ENCODE results near the gene NCAPG2. TPM values are rescaled to one million over a fixed set of nuclear protein-coding genes. Genes with fewer than 3 reads are reported as not detected.

The NCAPG2 gene
- polyA plus RNA-seq, 1 of the 3 experiments (the other 2 are of a cell fraction) = 25.0 TPM

- no peak for DNase-seq
- H3K4me1 ChIP-seq (ENCODE audit: control insufficient read depth in 1 of 2, insufficient read depth in 2 of 2, low read depth in 1 of 2, low read length in 1 of 2) = no peaks in the 10 kb centered on the region; a peak in 1 of 4 replicates
- H3K9ac ChIP-seq = no peak overlapping the region
- H3F3A ChIP-seq (replicated peaks; ENCODE audit: insufficient read depth) = peaks cover 3% of the 10 kb centered on the region
- H4K20me1 ChIP-seq (ENCODE audit: insufficient read depth) = no peaks in the 10 kb centered on the region
- H3K4me2 ChIP-seq = no peak overlapping the region
- no peaks in the 10 kb centered on the region for H3K79me2 ChIP-seq (ENCODE audit: insufficient read depth)
- ChIA-PET CTCF (no interaction called here), POLR2A (no interaction called here)
- TF ChIP-seq RFX5 (IDR thresholded peaks at IDR 0.05; ENCODE audit: low read length) = no peak
- TF ChIP-seq TCF12 (IDR thresholded peaks at IDR 0.05) = no peak
- no peak for TF ChIP-seq ELF1 (IDR thresholded peaks at IDR 0.05)
- no peak for TF ChIP-seq USF2 (IDR thresholded peaks at IDR 0.05; ENCODE audit: borderline replicate concordance, low read depth, low read length)
- TF ChIP-seq TEAD4 (IDR thresholded peaks at IDR 0.05; ENCODE audit: borderline replicate concordance, insufficient read depth) = no peak
- TF ChIP-seq SMC3 (IDR thresholded peaks at IDR 0.05; ENCODE audit: low read depth, low read length) = no peak
- no peak for TF ChIP-seq IRF3 (IDR thresholded peaks at IDR 0.05; ENCODE audit: low read depth, low read length)
- TF ChIP-seq ZBTB33 (IDR thresholded peaks at IDR 0.05; ENCODE audit: borderline replicate concordance, low read depth) = no peak
- no peak for TF ChIP-seq USF1 (IDR thresholded peaks at IDR 0.05; ENCODE audit: borderline replicate concordance, low read depth)
- no peak for TF ChIP-seq RCOR1 (IDR thresholded peaks at IDR 0.05; ENCODE audit: low read length)
- no peak for TF ChIP-seq CTCF (IDR thresholded peaks at IDR 0.05)
- no peak for TF ChIP-seq CHD2 (IDR thresholded peaks at IDR 0.05; ENCODE audit: low read length, partially characterized antibody)
- no peak for TF ChIP-seq MAX (IDR thresholded peaks at IDR 0.05; ENCODE audit: low read depth)
- H3K27ac ChIP-seq (ENCODE audit: low read depth in 2 of 2, low read length in 1 of 2) = no peak overlapping the region
- H3K36me3 ChIP-seq (replicated peaks in 1 of 2; ENCODE audit: control insufficient read depth in 1 of 2, insufficient read depth in 2 of 2, low read length in 1 of 2) = no peaks in the 10 kb centered on the region
- no peaks in the 10 kb centered on the region for H3K9me3 ChIP-seq
- no peaks in the 10 kb centered on the region for H3K9me2 ChIP-seq
- WGBS (ENCODE audit: low lambda C conversion rate) = 74% methylated on average over 4 of the region's 4 CpGs
- no peak overlapping the region for H2AFZ ChIP-seq (ENCODE audit: low read depth)
- H3K4me3 ChIP-seq (ENCODE audit: low read depth in 2 of 2, low read length in 1 of 2) = no peak overlapping the region
- no peaks in the 10 kb centered on the region for H3K27me3 ChIP-seq (ENCODE audit: insufficient read depth)
Observed at GRCh38 chr7:158596745-158597144, 107.9 kb downstream of the NCAPG2 start.

Measured in SK-N-SH (cell line).